OCI-M2 (cell line): ENCODE results near the gene RAET1E.
"Not testable (repeated sequence)": the region's sequence is repeated elsewhere in the genome, so short reads cannot be mapped to it uniquely, and the experiment has no call there.

Source experiments
- DNase-seq: peaks from one replicate; lab custom pipeline; 2025; ENCODE audit not compliant: unreplicated experiment; lab: John Stamatoyannopoulos, UW

Gene RAET1E

DNA sequence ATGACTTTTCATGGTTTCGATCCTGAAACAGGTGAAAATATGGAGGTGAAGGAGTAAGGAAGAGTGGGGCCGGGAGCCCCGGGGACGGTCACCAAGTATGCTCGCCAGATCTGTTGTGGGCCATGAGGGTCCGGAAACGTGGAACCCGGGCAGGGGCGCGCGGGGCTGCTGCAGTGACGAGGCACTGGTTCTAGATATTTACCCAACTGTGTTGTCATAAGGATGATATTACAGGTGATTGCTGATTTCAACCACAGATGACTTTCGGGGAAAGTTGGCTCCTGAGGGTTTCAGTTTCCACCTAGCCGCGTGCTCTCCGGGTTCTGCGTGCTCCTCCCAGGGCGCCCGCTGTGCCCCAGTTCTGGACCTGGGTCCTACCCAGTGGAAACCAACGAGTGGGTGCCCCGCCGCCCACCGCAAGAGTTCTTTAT is 12.8 kb upstream of the RAET1E start:
- DNase-seq = no peak

- DNase-seq = no peak
Measured at GRCh38 chr6:149909701-149910470, 12.0 kb upstream of the RAET1E start.

GRCh38 chr6:149908480-149908879 is 10.6 kb upstream of the RAET1E start:
- DNase-seq = not testable (repeated sequence)

- no peak for DNase-seq
Measured at GRCh38 chr6:149907317-149907716, 9.4 kb upstream of the RAET1E start.

DNA sequence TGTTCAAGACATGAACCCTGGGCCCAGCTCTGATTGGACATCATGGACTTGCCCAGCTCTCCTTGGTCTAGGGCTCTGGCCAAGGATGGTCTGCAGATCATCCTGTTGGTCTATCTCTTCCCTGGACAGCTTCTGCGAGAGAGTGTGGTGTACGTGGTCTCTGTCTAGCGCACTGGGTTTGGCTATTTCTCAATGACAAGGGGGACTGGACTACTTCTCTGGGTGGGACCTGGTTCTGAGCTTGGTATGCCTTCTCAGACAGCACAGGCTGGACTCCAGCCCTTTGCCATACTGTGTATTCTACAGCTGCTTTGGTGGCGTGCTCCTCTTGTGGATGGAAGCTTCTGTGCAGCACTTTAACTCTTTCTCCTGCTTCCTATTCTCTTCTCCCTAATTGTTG is 8.5 kb upstream of the RAET1E start:
- no peak for DNase-seq

GRCh38 chr6:149905911-149906371 is 8.0 kb upstream of the RAET1E start:
- no peak for DNase-seq

- DNase-seq = no peak
Measured at GRCh38 chr6:149905371-149905910, 7.5 kb upstream of the RAET1E start.

DNA sequence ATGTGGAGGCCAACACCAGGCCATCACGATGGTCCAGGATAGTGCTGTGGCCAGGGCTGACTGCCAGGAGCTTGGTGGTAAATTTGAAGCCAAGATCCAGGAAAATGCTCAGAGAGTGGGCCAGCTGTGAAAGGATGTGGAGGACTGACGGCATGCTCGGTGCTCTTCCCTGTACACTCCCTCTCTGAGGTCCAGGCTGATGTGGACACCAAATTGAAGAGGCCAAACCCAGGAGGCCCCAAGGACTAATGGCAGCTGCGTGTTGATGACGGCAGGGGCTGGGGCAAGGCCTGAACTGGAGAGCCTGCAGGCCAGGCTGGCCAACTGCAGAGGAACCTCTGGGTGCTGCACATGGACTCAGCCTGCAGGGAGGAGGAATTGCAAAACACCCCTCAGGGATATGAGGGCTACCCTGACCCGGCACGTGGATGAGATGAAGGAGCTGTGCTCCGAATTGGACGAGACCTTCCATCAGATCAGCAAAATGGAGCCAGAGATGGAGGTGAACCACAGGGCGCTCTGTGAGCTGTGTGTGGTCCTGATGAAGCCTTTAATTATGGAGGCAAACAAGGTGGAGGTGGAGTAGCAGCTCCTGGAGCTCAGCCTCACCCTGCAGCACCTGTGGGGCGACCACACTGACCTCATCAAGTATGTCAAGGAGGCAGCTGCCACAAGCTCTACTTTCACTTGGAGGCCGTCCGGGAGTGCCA is 6.9 kb upstream of the RAET1E start:
- DNase-seq = no peak

GRCh38 chr6:149903938-149904611 is 6.2 kb upstream of the RAET1E start:
- DNase-seq = no peak

DNA sequence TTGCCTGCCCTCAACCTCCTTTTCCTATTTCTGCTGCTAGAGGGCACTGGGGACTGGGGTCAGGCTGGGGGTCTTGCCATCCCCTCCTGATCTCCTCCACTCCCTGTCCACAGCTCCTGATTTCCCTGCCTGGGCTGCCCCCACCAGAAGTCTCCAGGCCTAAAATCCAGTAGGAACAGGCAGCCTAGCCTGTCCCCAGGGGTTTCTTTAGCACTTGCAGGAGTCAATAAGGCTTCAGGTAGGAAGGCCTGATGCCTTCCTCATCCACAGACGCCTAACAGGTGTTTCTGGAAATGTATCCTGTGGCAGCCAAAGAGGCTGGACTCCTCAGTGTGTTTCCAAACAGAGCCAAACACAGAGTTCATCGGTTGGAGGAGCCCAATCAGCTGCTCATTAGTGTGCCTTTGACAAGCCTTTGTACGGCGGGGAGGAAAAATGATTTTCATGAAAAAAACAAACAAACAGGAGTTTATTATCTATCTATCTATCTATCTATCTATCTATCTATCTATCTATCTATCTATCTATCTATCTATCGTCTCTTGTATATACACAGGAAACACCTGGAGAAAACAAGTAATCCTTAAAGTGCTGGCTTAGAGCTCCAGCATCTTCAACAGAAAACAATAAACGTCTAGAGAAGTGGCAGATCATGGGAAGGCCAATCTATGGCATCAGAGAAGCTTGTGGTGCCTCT is 3.7 kb upstream of the RAET1E start:
- DNase-seq = no peak

GRCh38 chr6:149900620-149901443 is 2.9 kb upstream of the RAET1E start:
- no peak for DNase-seq

GRCh38 chr6:149899926-149900619 is 2.2 kb upstream of the RAET1E start:
- DNase-seq = no peak

DNA sequence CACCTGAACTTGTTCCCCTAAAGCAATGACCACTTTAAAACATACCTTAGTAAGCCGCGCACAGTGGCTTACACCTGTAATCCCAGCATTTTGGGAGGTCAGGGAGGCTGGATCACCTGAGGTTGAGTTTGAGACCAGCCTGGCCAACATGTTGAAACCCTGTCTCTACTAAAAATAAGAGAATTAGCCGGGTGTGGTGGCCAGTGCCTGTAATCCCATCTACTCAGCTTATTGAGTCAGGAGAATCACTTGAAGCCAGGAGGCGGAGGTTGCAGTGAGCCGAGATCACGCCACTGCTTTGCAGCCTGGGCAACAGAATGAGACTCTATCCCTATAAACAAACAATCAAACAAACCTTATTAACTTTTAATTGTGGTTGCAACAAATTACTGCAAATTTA is 1.6 kb upstream of the RAET1E start:
- no peak for DNase-seq

DNA sequence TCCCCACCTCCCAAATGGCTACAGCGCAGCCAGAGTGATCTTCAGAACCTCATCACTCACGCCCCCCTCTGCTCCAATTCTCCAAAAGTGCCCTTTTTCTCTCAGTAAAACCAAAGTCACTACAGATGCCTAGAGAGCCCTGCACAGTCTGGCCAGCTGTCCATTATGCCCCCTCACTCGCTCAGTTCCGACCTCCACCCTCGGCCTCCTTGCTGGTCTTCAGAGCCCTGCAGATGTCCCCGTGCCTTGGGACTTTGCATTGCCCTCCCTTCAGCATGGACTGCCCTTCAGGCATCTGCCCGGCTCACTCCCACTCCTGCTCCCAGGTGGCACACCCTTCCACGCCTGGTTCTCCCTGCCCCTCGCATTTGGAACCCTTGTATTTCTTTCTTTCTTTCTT is 1.1 kb upstream of the RAET1E start:
- no peak for DNase-seq

- DNase-seq = no peak
Measured at GRCh38 chr6:149897015-149897697, 757 bp downstream of the RAET1E start.

DNA sequence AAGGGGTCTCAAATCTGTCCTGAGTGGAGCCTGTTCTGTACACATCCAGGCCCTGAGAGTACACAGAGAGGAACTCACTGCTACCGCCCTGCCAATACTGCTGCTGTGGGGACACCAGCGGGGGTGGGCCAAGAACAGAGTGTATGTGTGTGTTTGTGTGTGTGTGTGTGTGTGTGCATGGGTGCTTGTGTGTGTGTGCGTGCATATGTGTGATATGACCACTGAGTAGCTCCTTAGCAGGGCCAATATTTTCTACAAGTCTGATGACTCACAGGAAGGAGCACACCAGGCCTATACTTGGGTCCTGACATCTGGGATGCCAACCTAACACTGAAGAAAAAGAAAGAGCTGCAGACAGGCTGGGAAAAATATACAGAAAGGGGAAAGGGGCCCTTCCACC is 1.4 kb downstream of the RAET1E start:
- no peak for DNase-seq

DNA sequence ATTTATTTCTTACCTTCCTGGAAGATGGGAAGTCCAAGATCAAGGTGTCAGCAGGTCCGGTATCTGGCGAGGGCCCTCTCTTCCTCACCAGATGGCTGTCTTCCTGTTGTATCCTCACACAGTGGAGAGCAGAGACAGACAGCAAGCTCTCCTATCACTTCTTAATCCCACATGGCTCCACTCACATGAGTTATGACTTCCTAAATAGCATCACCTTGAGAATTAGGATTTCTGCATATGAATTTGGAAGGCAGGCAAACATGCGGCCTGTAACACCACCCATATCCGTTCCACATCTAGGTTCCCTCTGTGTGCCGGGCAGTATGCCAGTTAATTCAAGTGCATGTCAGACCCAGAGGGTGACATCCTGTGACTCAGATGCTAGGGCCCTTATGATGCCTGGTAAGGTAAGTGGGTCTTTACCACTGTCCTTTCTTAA is 2.1 kb downstream of the RAET1E start:
- DNase-seq = no peak

DNA sequence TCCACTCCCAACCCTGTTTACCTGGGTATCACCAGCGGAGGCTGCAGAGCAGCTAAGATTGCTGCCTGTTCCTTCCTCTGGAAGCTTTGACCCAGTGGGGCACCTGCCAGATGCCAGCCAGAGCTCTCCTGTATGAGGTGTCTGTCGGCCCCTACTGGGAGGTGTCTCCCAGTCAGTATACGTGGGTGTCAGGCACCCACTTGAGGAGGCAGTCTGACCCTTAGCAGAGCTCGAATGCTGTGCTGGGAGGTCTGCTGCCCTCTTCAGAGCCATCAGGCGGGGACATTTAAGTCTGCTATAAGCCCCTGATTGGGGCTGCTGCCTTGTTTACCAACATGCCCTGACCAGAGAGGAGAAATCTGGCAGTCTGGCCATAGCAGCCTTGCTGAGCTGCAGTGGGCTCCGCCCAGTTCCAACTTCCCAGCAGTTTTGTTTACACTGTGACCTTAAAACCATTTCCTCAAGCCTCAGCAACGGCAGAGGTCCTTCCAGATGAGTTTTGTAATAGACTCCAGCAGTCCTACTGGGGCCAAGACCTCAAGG is 2.8 kb downstream of the RAET1E start:
- DNase-seq = no peak

- DNase-seq = not testable (repeated sequence)
Measured at GRCh38 chr6:149891864-149892263, 6.0 kb downstream of the RAET1E start.
